Brain microvascular endothelial cell (primary cell): ENCODE data around the gene PCSK9.

Experiments
- DNase-seq: peaks from one replicate; pipeline ENCODE4 v3.0.0-alpha.2; 2020
- H3K27ac ChIP-seq: fragments of 250-450 bp; sonication (Bioruptor Pico); 2 replicates; pipeline ENCODE4 v1.5.1; 2020; ENCODE audit warnings: mild to moderate bottlenecking, moderate library complexity
- H3K27me3 ChIP-seq: fragments of 250-450 bp; sonication (Bioruptor Pico); replicated peaks from 2 replicates; pipeline ENCODE4 v1.5.1; 2020; ENCODE audit warnings: mild to moderate bottlenecking
- H3K36me3 ChIP-seq: fragments of 250-450 bp; sonication (Bioruptor Pico); replicated peaks from 2 replicates; pipeline ENCODE4 v1.5.1; 2020; ENCODE audit warnings: mild to moderate bottlenecking
- H3K4me3 ChIP-seq: 2 replicates; pipeline ENCODE4 v1.5.1; 2011; ENCODE audit warnings: low read depth, mild to moderate bottlenecking, control low read depth, low read length, moderate library complexity
- in situ Hi-C: cut with HindIII; loops from 2 replicates; pipeline ENCODE4 v1.10.0; 2017; ENCODE audit warnings: low sequenced_read_pairs, low pct_ligation_motif_present
- TF ChIP-seq, protein P1 (sequence below): IDR thresholded peaks from 2 replicates; pipeline ENCODE4 v1.5.1; 2011; ENCODE audit warnings: low read depth, mild to moderate bottlenecking, moderate library complexity, low read length, control low read depth, inconsistent platforms; ENCODE audit errors: missing control alignments

PCSK9 gene

DNA sequence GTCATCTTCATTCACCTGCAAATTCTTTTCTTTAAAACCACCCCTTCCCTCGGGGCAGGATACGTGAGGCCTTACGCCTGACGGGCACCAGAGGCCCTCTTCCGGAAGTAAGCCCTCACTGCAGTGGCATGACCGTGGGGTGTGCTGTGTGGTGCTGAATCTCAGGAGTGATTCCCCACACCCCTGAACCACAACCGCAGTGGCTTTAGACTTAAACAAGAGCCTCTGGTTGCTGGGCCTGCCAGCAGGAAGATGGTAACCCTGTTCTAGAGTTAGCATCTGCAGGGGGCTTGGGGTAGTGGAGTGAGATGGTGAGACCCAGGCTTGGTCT is 28.5 kb upstream of the PCSK9 start:
- Histone ChIP-seq H3K36me3 (no peaks in the 10 kb centered on the region), H3K27ac (no peak overlapping the region), H3K4me3 (no peak overlapping the region), H3K27me3 (no peaks in the 10 kb centered on the region)
- TF ChIP-seq, protein P1, sequence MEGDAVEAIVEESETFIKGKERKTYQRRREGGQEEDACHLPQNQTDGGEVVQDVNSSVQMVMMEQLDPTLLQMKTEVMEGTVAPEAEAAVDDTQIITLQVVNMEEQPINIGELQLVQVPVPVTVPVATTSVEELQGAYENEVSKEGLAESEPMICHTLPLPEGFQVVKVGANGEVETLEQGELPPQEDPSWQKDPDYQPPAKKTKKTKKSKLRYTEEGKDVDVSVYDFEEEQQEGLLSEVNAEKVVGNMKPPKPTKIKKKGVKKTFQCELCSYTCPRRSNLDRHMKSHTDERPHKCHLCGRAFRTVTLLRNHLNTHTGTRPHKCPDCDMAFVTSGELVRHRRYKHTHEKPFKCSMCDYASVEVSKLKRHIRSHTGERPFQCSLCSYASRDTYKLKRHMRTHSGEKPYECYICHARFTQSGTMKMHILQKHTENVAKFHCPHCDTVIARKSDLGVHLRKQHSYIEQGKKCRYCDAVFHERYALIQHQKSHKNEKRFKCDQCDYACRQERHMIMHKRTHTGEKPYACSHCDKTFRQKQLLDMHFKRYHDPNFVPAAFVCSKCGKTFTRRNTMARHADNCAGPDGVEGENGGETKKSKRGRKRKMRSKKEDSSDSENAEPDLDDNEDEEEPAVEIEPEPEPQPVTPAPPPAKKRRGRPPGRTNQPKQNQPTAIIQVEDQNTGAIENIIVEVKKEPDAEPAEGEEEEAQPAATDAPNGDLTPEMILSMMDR = peak; percentile 12
- in situ Hi-C loops = no loop called here
- no peak for DNase-seq

GRCh38 chr1:55012661-55013060 is 26.7 kb upstream of the PCSK9 start:
- no peak for DNase-seq
- in situ Hi-C loops = no loop called here

GRCh38 chr1:55015123-55015522 is 24.2 kb upstream of the PCSK9 start:
- TF ChIP-seq, protein P1 = no peak
- Histone ChIP-seq H3K4me3 (no peak overlapping the region), H3K27me3 (no peaks in the 10 kb centered on the region), H3K36me3 (no peaks in the 10 kb centered on the region), H3K27ac (no peak overlapping the region)
- in situ Hi-C loops = no loop called here
- DNase-seq = no peak

More at GRCh38 chr1:55012661-55013060, 26.7 kb upstream of the PCSK9 start:
- no peaks in the 10 kb centered on the region for H3K27me3 ChIP-seq
- no peaks in the 10 kb centered on the region for H3K36me3 ChIP-seq
- TF ChIP-seq, protein P1 = no peak
- H3K4me3 ChIP-seq = no peak overlapping the region
- H3K27ac ChIP-seq = no peak overlapping the region

- TF ChIP-seq, protein P1 = no peak
- Histone ChIP-seq H3K27me3 (no peaks in the 10 kb centered on the region), H3K36me3 (no peaks in the 10 kb centered on the region), H3K4me3 (no peak overlapping the region), H3K27ac (no peak overlapping the region)
- no peak for DNase-seq
- in situ Hi-C loops = no loop called here
Observed at GRCh38 chr1:55015731-55016620, 23.4 kb upstream of the PCSK9 start.

GRCh38 chr1:55018395-55018794 is 21.0 kb upstream of the PCSK9 start:
- TF ChIP-seq, protein P1 = no peak
- no peak for DNase-seq
- H3K27ac ChIP-seq = no peak overlapping the region
- no peaks in the 10 kb centered on the region for H3K36me3 ChIP-seq
- no peaks in the 10 kb centered on the region for H3K27me3 ChIP-seq
- no peak overlapping the region for H3K4me3 ChIP-seq
- in situ Hi-C loops = no loop called here
